ENCODE results near the gene RRM2. TPM values are rescaled to one million over a fixed set of nuclear protein-coding genes. Genes with fewer than 3 reads are reported as not detected.

RRM2 gene
- total RNA-seq, 3 donors from 2014 or later (not counting 1 experiment from before 2014, with no cell fraction given), result 16.1 to 22.1 (median 18.5) TPM

GRCh38 chr2:10119601-10120157 lies 2.9 kb upstream of the RRM2 start:
- Histone ChIP-seq H3K36me3 (ENCODE audit: control insufficient read depth, insufficient read depth, low read length) (no peaks in the 10 kb centered on the region), H3K4me1 (ENCODE audit: control insufficient read depth, insufficient read depth, low read length) (peaks cover 53% of the 10 kb centered on the region), H3K27ac (ENCODE audit: low read length) (peak overlapping the region; percentile 49), H3K4me3 (ENCODE audit: low read length) (peak overlapping the region; percentile 56), H3K9me3 (ENCODE audit: control insufficient read depth, insufficient read depth, low read length) (no peaks in the 10 kb centered on the region), H3K27me3 (ENCODE audit: control insufficient read depth, insufficient read depth, low read length) (peaks cover 3% of the 10 kb centered on the region)
- Mint-ChIP-seq H3K4me1 (peaks cover 45 to 46% of the 10 kb centered on the region in 2 donors), H3K36me3 (no peaks in the 10 kb centered on the region), H3K27me3 (ENCODE audit: low read depth in 2 of 2) (no peaks in the 10 kb centered on the region), H3K4me3 (peak overlapping the region; percentile 97), H3K9me3 (no peaks in the 10 kb centered on the region), H3K27ac (peak overlapping the region; percentile 89 to 92)
- TF ChIP-seq, protein P1, sequence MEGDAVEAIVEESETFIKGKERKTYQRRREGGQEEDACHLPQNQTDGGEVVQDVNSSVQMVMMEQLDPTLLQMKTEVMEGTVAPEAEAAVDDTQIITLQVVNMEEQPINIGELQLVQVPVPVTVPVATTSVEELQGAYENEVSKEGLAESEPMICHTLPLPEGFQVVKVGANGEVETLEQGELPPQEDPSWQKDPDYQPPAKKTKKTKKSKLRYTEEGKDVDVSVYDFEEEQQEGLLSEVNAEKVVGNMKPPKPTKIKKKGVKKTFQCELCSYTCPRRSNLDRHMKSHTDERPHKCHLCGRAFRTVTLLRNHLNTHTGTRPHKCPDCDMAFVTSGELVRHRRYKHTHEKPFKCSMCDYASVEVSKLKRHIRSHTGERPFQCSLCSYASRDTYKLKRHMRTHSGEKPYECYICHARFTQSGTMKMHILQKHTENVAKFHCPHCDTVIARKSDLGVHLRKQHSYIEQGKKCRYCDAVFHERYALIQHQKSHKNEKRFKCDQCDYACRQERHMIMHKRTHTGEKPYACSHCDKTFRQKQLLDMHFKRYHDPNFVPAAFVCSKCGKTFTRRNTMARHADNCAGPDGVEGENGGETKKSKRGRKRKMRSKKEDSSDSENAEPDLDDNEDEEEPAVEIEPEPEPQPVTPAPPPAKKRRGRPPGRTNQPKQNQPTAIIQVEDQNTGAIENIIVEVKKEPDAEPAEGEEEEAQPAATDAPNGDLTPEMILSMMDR (IDR thresholded peaks at IDR 0.05), result no peak
- DNase-seq (no peak), ATAC-seq (no peak)
- WGBS (ENCODE audit: insufficient coverage), result 82% methylated on average over 14 of the region's 14 CpGs
- intact Hi-C loops (cut with micrococcal nuclease), result loop anchor here (2.0 kb wide), 2 partner anchors 75 to 183 kb away; partner anchors contain the start of gene HPCAL1

DNA sequence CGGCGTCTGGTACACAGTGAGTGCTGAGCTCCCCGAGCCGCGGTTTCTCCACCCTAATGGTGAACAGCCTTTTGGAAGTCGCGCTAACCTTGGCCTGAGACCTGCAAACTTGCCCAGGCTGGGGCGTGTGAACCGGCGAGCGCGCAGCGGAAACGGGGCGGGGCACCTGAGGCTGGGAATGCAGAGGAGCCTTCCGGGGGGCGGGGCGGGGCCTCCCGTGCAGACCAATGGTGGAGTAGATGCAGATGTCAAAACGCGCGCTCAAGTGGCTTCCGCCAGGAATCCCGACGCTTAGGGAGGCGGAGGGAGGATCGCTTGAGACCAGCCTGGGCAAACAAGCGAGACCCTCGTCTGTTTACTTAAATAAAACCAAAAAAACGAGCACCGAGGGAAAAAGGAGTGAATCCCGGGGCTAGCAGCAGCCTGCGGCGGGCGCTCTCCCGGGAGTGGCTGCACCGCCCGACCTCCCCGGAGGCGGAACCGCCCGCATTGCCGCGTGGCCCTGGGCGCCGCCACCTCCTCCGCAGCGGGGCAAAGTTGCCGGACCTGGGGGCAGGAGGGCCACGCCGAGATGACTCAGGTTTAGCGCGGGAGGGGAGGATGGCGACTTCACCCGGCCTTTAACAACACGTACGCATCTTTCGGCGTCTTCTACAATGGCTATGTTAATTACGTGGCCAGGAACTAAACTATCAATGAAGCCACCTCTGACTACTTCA lies 2.2 kb upstream of the RRM2 start:
- Histone ChIP-seq H3K27me3 (ENCODE audit: control insufficient read depth, insufficient read depth, low read length) (peaks cover 3% of the 10 kb centered on the region), H3K4me1 (ENCODE audit: control insufficient read depth, insufficient read depth, low read length) (peaks cover 53% of the 10 kb centered on the region), H3K9me3 (ENCODE audit: control insufficient read depth, insufficient read depth, low read length) (no peaks in the 10 kb centered on the region), H3K4me3 (ENCODE audit: low read length) (peak overlapping the region; percentile 56), H3K27ac (ENCODE audit: low read length) (peak overlapping the region; percentile 49), H3K36me3 (ENCODE audit: control insufficient read depth, insufficient read depth, low read length) (no peaks in the 10 kb centered on the region)
- intact Hi-C loops (cut with micrococcal nuclease), result loop anchor here (2.0 kb wide), 2 partner anchors 76 to 182 kb away; partner anchors contain the start of gene HPCAL1
- H3K27me3 Mint-ChIP-seq (ENCODE audit: low read depth in 2 of 2), result no peaks in the 10 kb centered on the region
- DNase-seq, result peak; percentile 81 to 94
- TF ChIP-seq, protein P1 (IDR thresholded peaks at IDR 0.05), result no peak
- ATAC-seq, result peak; percentile 62 to 87 (median 76)
- H3K27ac Mint-ChIP-seq, result peak overlapping the region; percentile 89 to 92
- peaks cover 50 to 52% of the 10 kb centered on the region in 2 donors for H3K4me1 Mint-ChIP-seq
- H3K36me3 Mint-ChIP-seq, result no peaks in the 10 kb centered on the region
- 0% methylated on average over 60 of the region's 60 CpGs for WGBS (ENCODE audit: insufficient coverage)
- peak overlapping the region; percentile 97 for H3K4me3 Mint-ChIP-seq
- H3K9me3 Mint-ChIP-seq, result no peaks in the 10 kb centered on the region

GRCh38 chr2:10120877-10121574 lies 1.5 kb upstream of the RRM2 start:
- intact Hi-C loops (cut with micrococcal nuclease), result loop anchor here (2.0 kb wide), 2 partner anchors 76 to 182 kb away; partner anchors contain the start of gene HPCAL1
- WGBS (ENCODE audit: insufficient coverage), result 28% methylated on average over 8 of the region's 13 CpGs
- H3K4me3 Mint-ChIP-seq, result peak overlapping the region; percentile 97
- TF ChIP-seq, protein P1 (IDR thresholded peaks at IDR 0.05), result no peak
- peaks cover 50 to 54% of the 10 kb centered on the region in 2 donors for H3K4me1 Mint-ChIP-seq
- ATAC-seq, result no peak
- peak overlapping the region; percentile 49 for H3K27ac ChIP-seq (ENCODE audit: low read length)
- peak in 1 of 2 donors; percentile 36 for DNase-seq
- no peaks in the 10 kb centered on the region for H3K27me3 Mint-ChIP-seq (ENCODE audit: low read depth in 2 of 2)
- no peaks in the 10 kb centered on the region for H3K9me3 ChIP-seq (ENCODE audit: control insufficient read depth, insufficient read depth, low read length)
- H3K4me3 ChIP-seq (ENCODE audit: low read length), result peak overlapping the region; percentile 56
- H3K27ac Mint-ChIP-seq, result peak overlapping the region; percentile 89 to 92
- H3K4me1 ChIP-seq (ENCODE audit: control insufficient read depth, insufficient read depth, low read length), result peaks cover 56% of the 10 kb centered on the region
- no peaks in the 10 kb centered on the region for H3K36me3 ChIP-seq (ENCODE audit: control insufficient read depth, insufficient read depth, low read length)
- H3K27me3 ChIP-seq (ENCODE audit: control insufficient read depth, insufficient read depth, low read length), result peaks cover 3% of the 10 kb centered on the region
- H3K9me3 Mint-ChIP-seq, result no peaks in the 10 kb centered on the region
- H3K36me3 Mint-ChIP-seq, result no peaks in the 10 kb centered on the region

All from natural killer cell (primary cell).